IPS-18a (cell line): ENCODE results near the gene ABHD10.
A peak's percentile ranks its signal among the peaks of the same experiment; 100 is the strongest.

Experiments
- H3K27ac ChIP-seq: one replicate; pipeline ENCODE4 v1.5.1; 2013; ENCODE audit warnings: low read length
- H3K27me3 ChIP-seq: one replicate; pipeline ENCODE4 v1.6.1; 2013; ENCODE audit warnings: mild to moderate bottlenecking, low read length; ENCODE audit not compliant: control insufficient read depth, insufficient read depth
- H3K36me3 ChIP-seq: one replicate; pipeline ENCODE4 v1.6.1; 2013; ENCODE audit warnings: low read depth, low read length; ENCODE audit not compliant: control insufficient read depth
- H3K4me1 ChIP-seq: one replicate; pipeline ENCODE4 v1.6.1; 2013; ENCODE audit warnings: low read depth, low read length; ENCODE audit not compliant: control insufficient read depth
- H3K4me3 ChIP-seq: one replicate; pipeline ENCODE4 v1.5.1; 2013; ENCODE audit warnings: low read length
- H3K9ac ChIP-seq: one replicate; pipeline ENCODE4 v1.6.1; 2013; ENCODE audit warnings: mild to moderate bottlenecking, low read length, moderate library complexity
- H3K9me3 ChIP-seq: one replicate; pipeline ENCODE4 v1.6.1; 2013; ENCODE audit warnings: low read depth, low read length; ENCODE audit not compliant: control insufficient read depth

The ABHD10 gene

DNA sequence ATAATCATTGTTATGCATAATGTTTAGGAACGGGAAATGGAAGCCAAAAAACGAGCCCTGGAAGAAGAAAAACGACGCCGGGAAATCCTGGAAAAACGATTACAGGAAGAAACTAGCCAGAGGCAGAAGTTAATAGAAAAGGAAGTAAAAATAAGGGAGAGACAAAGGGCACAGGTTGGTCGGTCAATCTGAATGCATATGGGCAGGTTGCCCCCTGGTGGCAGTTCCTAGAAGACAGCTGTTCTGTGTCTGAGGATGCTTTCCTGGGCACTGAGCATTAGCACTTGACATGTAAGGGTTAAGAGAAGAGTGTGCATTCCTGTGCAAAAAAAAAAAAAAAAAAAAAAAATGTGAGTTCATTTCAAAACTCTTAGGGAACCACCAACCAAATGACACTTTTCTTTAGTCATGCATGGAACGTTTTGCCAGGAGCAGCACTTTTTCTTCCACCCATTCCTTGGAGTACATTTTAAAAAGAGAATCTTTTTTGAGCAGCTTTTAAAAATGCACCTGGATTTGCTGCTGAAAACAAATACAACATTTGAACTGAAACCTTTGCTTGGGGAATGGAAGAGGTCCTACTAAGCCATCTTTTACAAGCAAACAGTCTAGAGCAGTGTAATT, 11.1 kb upstream of the ABHD10 start:
- H3K36me3 ChIP-seq: peaks cover 12% of the 10 kb centered on the region
- no peak overlapping the region for H3K4me3 ChIP-seq
- no peaks in the 10 kb centered on the region for H3K9me3 ChIP-seq
- no peak overlapping the region for H3K27ac ChIP-seq
- H3K9ac ChIP-seq: peak overlapping the region; percentile 1
- H3K27me3 ChIP-seq: no peaks in the 10 kb centered on the region
- H3K4me1 ChIP-seq: peaks cover 7% of the 10 kb centered on the region

- Histone ChIP-seq H3K27me3 (no peaks in the 10 kb centered on the region), H3K4me3 (no peak overlapping the region), H3K36me3 (peaks cover 12% of the 10 kb centered on the region), H3K9me3 (no peaks in the 10 kb centered on the region), H3K9ac (no peak overlapping the region), H3K4me1 (peaks cover 7% of the 10 kb centered on the region), H3K27ac (no peak overlapping the region)
Observed at GRCh38 chr3:111968319-111969054, 10.3 kb upstream of the ABHD10 start.

GRCh38 chr3:111970376-111970775, 8.4 kb upstream of the ABHD10 start:
- Histone ChIP-seq H3K27ac (no peak overlapping the region), H3K9me3 (no peaks in the 10 kb centered on the region), H3K4me3 (no peak overlapping the region), H3K36me3 (peaks cover 16% of the 10 kb centered on the region), H3K4me1 (peaks cover 7% of the 10 kb centered on the region), H3K9ac (no peak overlapping the region), H3K27me3 (no peaks in the 10 kb centered on the region)

- no peak overlapping the region for H3K4me3 ChIP-seq
- peaks cover 16% of the 10 kb centered on the region for H3K36me3 ChIP-seq
- H3K9ac ChIP-seq: no peak overlapping the region
- H3K27ac ChIP-seq: no peak overlapping the region
- H3K27me3 ChIP-seq: no peaks in the 10 kb centered on the region
- no peaks in the 10 kb centered on the region for H3K9me3 ChIP-seq
- peaks cover 7% of the 10 kb centered on the region for H3K4me1 ChIP-seq
Observed at GRCh38 chr3:111971533-111972130, 7.2 kb upstream of the ABHD10 start.

- Histone ChIP-seq H3K27me3 (no peaks in the 10 kb centered on the region), H3K9ac (no peak overlapping the region), H3K27ac (no peak overlapping the region), H3K36me3 (peaks cover 15% of the 10 kb centered on the region), H3K4me3 (no peak overlapping the region), H3K4me1 (no peaks in the 10 kb centered on the region), H3K9me3 (no peaks in the 10 kb centered on the region)
Observed at GRCh38 chr3:111972891-111973290, 5.9 kb upstream of the ABHD10 start.

DNA sequence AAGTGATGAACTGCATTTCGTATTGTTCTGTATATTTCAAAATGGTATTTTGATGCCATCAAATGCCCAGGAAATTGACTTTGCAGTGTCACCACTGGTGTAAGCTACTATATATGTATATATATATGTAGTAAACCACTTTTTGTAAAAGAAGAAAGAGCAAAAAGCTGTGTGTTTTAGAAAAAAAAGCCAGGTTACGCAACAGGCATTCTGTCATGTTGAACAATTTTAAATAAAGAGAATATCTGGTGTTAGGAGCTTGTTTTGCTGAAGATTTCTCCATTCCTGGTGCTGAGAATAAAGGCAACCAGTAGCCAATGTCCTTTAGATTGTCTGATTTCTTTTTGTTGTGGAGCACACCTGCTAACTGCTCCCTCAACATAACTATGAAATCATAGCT, 3.7 kb upstream of the ABHD10 start:
- Histone ChIP-seq H3K27me3 (no peaks in the 10 kb centered on the region), H3K27ac (no peak overlapping the region), H3K9me3 (no peaks in the 10 kb centered on the region), H3K36me3 (peaks cover 4% of the 10 kb centered on the region), H3K4me3 (no peak overlapping the region), H3K9ac (no peak overlapping the region), H3K4me1 (peaks cover 4% of the 10 kb centered on the region)

GRCh38 chr3:111976254-111976653, 2.6 kb upstream of the ABHD10 start:
- no peaks in the 10 kb centered on the region for H3K27me3 ChIP-seq
- peaks cover 4% of the 10 kb centered on the region for H3K4me1 ChIP-seq
- no peak overlapping the region for H3K27ac ChIP-seq
- H3K36me3 ChIP-seq: peaks cover 4% of the 10 kb centered on the region
- no peaks in the 10 kb centered on the region for H3K9me3 ChIP-seq
- H3K9ac ChIP-seq: no peak overlapping the region
- no peak overlapping the region for H3K4me3 ChIP-seq

DNA sequence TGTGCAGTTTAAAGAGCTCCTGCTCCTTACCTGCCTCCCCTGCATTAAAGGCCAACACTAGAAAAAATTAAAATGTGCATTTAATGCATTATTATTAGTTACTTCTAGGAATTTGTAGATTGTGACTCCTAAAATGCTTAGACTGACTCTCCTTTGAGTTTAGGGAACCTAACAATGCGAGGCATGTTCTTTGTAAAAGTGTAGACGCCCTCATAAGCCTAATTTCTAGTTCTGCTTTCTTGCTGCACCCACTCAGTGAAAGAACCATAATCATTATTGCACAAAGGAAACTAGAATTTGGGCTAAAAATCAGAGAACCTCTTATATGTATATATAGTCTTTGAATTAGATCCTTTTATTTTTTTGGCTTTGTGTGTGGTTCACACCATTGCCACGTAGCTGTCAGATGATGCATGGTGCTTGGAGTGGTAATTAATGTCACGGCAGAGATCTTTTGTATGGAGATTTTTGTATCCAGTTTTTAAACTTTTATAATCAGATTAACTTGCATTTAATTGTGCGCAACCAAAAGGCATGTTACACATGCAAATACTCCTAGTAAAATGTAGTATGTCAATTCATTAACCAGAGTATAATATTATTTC, 710 bp downstream of the ABHD10 start:
- Histone ChIP-seq H3K27me3 (no peaks in the 10 kb centered on the region), H3K9ac (peak overlapping the region; percentile 63), H3K4me1 (peaks cover 4% of the 10 kb centered on the region), H3K9me3 (no peaks in the 10 kb centered on the region), H3K4me3 (peak overlapping the region; percentile 83), H3K36me3 (peaks cover 7% of the 10 kb centered on the region), H3K27ac (no peak overlapping the region)

DNA sequence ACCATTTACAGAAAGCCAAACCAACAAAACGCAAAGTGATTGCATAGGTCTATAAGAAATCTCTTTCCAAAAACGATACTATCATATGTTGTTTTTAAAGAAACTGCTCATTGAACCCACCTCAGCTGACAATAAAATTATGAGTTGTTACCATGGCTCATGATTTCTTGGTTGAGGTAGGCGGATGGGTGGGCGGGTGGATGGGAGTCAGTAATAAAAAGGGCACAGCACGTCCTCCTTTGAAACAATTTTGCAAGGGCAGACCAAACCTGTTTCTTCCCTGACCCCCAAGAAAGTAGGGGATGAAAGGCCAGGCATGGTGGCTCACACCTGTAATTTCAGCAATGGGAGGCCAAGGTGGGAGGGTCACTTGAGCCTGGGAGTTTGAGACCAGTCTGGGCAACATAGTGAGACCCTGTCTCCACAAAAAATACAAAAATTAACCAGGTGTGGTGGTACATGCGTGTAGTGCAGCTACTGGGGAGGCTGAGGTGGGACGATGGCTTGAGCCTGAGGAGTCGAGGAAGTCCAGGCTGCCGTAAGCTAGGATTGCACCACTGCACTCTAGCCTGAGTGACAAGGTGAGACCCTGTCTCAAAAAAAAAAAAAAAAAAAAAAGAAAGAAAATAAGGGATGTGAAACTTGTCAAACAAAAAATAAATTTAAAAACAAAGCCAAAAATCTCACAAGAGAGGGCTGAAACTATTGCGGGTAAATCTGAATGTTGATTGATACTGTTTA, 2.1 kb downstream of the ABHD10 start:
- Histone ChIP-seq H3K27me3 (no peaks in the 10 kb centered on the region), H3K9ac (no peak overlapping the region), H3K36me3 (peaks cover 6% of the 10 kb centered on the region), H3K4me3 (peak overlapping the region; percentile 83), H3K9me3 (no peaks in the 10 kb centered on the region), H3K4me1 (peaks cover 4% of the 10 kb centered on the region), H3K27ac (no peak overlapping the region)

DNA sequence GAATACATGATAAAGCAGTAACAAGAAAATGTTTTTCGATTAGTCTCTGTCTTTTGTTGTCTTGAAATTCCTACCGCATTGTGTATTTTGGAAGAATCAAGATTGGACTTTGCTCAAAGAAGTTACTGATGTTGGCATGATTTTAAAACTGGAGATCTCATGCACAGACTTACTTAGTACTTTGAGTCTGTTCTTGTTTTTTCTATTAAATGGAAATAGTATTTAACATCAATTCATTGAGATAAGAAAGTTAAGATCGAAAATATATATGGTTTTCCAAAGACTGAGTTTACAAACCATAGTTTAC, 2.6 kb downstream of the ABHD10 start:
- Histone ChIP-seq H3K27ac (no peak overlapping the region), H3K9ac (no peak overlapping the region), H3K9me3 (no peaks in the 10 kb centered on the region), H3K27me3 (no peaks in the 10 kb centered on the region), H3K36me3 (peaks cover 6% of the 10 kb centered on the region), H3K4me3 (no peak overlapping the region), H3K4me1 (peaks cover 4% of the 10 kb centered on the region)

GRCh38 chr3:111984636-111985298, 5.9 kb downstream of the ABHD10 start:
- H3K9ac ChIP-seq: no peak overlapping the region
- H3K4me3 ChIP-seq: no peak overlapping the region
- peaks cover 22% of the 10 kb centered on the region for H3K36me3 ChIP-seq
- H3K27ac ChIP-seq: no peak overlapping the region
- H3K27me3 ChIP-seq: no peaks in the 10 kb centered on the region
- H3K9me3 ChIP-seq: no peaks in the 10 kb centered on the region
- peaks cover 1% of the 10 kb centered on the region for H3K4me1 ChIP-seq
